Mesothelial cell of epicardium (in vitro differentiated cells): ENCODE measurements around the gene PRLR. TPM values are rescaled to one million over a fixed set of nuclear protein-coding genes. Genes with fewer than 3 reads are reported as not detected.
"Not testable (repeated sequence)": the region's sequence is repeated elsewhere in the genome, so short reads cannot be mapped to it uniquely, and the experiment has no call there.

ENCODE experiments used
- DNase-seq, 2 experiments: peaks; one replicate each; pipeline ENCODE4 v3.0.0; 2021; ENCODE audit warnings: low spot score in 2 of 2; ENCODE audit not compliant: unreplicated experiment in 2 of 2
- H3K27ac Mint-ChIP-seq: 2 replicates; pipeline ENCODE4 v1.8.0; 2021; ENCODE audit warnings: mixed read lengths
- H3K27me3 Mint-ChIP-seq: 2 replicates; pipeline ENCODE4 v1.8.0; 2021; ENCODE audit warnings: low read depth, mixed read lengths
- H3K36me3 Mint-ChIP-seq: 2 replicates; pipeline ENCODE4 v1.8.0; 2021; ENCODE audit warnings: mixed read lengths
- H3K4me1 Mint-ChIP-seq: 2 replicates; pipeline ENCODE4 v1.8.0; 2021; ENCODE audit warnings: mixed read lengths
- H3K4me3 Mint-ChIP-seq: 2 replicates; pipeline ENCODE4 v1.8.0; 2021; ENCODE audit warnings: mild to moderate bottlenecking, moderate library complexity, mixed read lengths
- H3K9me3 Mint-ChIP-seq: 2 replicates; pipeline ENCODE4 v1.8.0; 2021; ENCODE audit warnings: mixed read lengths
- CTCF ChIP-seq: fragments of 200-600 bp; sonication (generic); IDR thresholded peaks from one replicate; pipeline ENCODE4 v1.5.0; 2021; ENCODE audit warnings: antibody characterized with exemption; ENCODE audit not compliant: unreplicated experiment
- total RNA-seq: library from RNA; stranded (reverse); gene quantifications from 3 replicates; pipeline ENCODE4 v1.2.1, GENCODE V29; 2021

PRLR gene
- total RNA-seq, 1 donor from 2014 or later: 1.2 TPM

- Mint-ChIP-seq H3K36me3 (no peaks in the 10 kb centered on the region), H3K4me3 (no peak overlapping the region), H3K27me3 (peaks cover 8% of the 10 kb centered on the region), H3K4me1 (peaks cover 4% of the 10 kb centered on the region), H3K27ac (no peak overlapping the region), H3K9me3 (no peaks in the 10 kb centered on the region)
- TF ChIP-seq CTCF: no peak
- no peak for DNase-seq
These were observed 187.5 kb downstream of the PRLR start for GRCh38 chr5:35042781-35043180.

- peaks cover 8% of the 10 kb centered on the region for H3K27me3 Mint-ChIP-seq
- H3K9me3 Mint-ChIP-seq: no peaks in the 10 kb centered on the region
- no peak overlapping the region for H3K4me3 Mint-ChIP-seq
- H3K4me1 Mint-ChIP-seq: peaks cover 4% of the 10 kb centered on the region
- H3K36me3 Mint-ChIP-seq: no peaks in the 10 kb centered on the region
- DNase-seq: no peak
- TF ChIP-seq CTCF: no peak
- H3K27ac Mint-ChIP-seq: no peak overlapping the region
These were observed 189.0 kb downstream of the PRLR start for GRCh38 chr5:35041261-35041660.

GRCh38 chr5:35038891-35039290, 191.4 kb downstream of the PRLR start:
- Mint-ChIP-seq H3K4me3 (no peak overlapping the region), H3K36me3 (no peaks in the 10 kb centered on the region), H3K4me1 (peaks cover 4% of the 10 kb centered on the region), H3K27me3 (peaks cover 8% of the 10 kb centered on the region), H3K27ac (no peak overlapping the region), H3K9me3 (no peaks in the 10 kb centered on the region)
- no peak for TF ChIP-seq CTCF
- DNase-seq: no peak

- no peak overlapping the region for H3K4me3 Mint-ChIP-seq
- H3K9me3 Mint-ChIP-seq: no peaks in the 10 kb centered on the region
- DNase-seq: no peak
- no peak for TF ChIP-seq CTCF
- H3K27me3 Mint-ChIP-seq: peaks cover 6% of the 10 kb centered on the region
- H3K36me3 Mint-ChIP-seq: no peaks in the 10 kb centered on the region
- H3K4me1 Mint-ChIP-seq: peaks cover 4% of the 10 kb centered on the region
- no peak overlapping the region for H3K27ac Mint-ChIP-seq
These were observed 193.8 kb downstream of the PRLR start for GRCh38 chr5:35036536-35036935.

- not testable (repeated sequence) for DNase-seq, H3K9me3 Mint-ChIP-seq, H3K27ac Mint-ChIP-seq, H3K4me1 Mint-ChIP-seq, H3K4me3 Mint-ChIP-seq, H3K27me3 Mint-ChIP-seq, H3K36me3 Mint-ChIP-seq
These were observed 194.4 kb downstream of the PRLR start for GRCh38 chr5:35035929-35036328.

GRCh38 chr5:35035271-35035670, 195.0 kb downstream of the PRLR start:
- H3K36me3 Mint-ChIP-seq: no peaks in the 10 kb centered on the region
- no peak for TF ChIP-seq CTCF
- no peak overlapping the region for H3K4me3 Mint-ChIP-seq
- H3K27me3 Mint-ChIP-seq: no peaks in the 10 kb centered on the region
- DNase-seq: no peak
- no peak overlapping the region for H3K27ac Mint-ChIP-seq
- no peaks in the 10 kb centered on the region for H3K9me3 Mint-ChIP-seq
- H3K4me1 Mint-ChIP-seq: peaks cover 9% of the 10 kb centered on the region
